ENCODE measurements around the gene GREM1. TPM values are rescaled to one million over a fixed set of nuclear protein-coding genes. Genes with fewer than 3 reads are reported as not detected.
A peak's percentile ranks its signal among the peaks of the same experiment; 100 is the strongest.

Gene GREM1
- total and polyA plus RNA-seq, 2 donors (not counting 1 experiment from before 2014, with no cell fraction given): 364 to 1,863 TPM

DNA sequence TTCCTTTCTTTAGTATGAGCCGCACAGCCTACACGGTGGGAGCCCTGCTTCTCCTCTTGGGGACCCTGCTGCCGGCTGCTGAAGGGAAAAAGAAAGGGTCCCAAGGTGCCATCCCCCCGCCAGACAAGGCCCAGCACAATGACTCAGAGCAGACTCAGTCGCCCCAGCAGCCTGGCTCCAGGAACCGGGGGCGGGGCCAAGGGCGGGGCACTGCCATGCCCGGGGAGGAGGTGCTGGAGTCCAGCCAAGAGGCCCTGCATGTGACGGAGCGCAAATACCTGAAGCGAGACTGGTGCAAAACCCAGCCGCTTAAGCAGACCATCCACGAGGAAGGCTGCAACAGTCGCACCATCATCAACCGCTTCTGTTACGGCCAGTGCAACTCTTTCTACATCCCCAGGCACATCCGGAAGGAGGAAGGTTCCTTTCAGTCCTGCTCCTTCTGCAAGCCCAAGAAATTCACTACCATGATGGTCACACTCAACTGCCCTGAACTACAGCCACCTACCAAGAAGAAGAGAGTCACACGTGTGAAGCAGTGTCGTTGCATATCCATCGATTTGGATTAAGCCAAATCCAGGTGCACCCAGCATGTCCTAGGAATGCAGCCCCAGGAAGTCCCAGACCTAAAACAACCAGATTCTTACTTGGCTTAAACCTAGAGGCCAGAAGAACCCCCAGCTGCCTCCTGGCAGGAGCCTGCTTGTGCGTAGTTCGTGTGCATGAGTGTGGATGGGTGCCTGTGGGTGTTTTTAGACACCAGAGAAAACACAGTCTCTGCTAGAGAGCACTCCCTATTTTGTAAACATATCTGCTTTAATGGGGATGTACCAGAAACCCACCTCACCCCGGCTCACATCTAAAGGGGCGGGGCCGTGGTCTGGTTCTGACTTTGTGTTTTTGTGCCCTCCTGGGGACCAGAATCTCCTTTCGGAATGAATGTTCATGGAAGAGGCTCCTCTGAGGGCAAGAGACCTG is 13.2 kb downstream of the GREM1 start:
- no peaks in the 10 kb centered on the region for H3K9me3 ChIP-seq (ENCODE audit: control insufficient read depth, insufficient read depth, low read depth, low read length)
- no peak overlapping the region for H3K4me2 ChIP-seq (ENCODE audit: extremely low read depth, insufficient read depth, low read length)
- no peak overlapping the region for H3K4me3 ChIP-seq (replicated peaks in 1 of 4; ENCODE audit: control extremely low read depth in 1 of 4, insufficient read depth in 1 of 4, low read depth in 3 of 4, low read length in 4 of 4)
- H3K9ac ChIP-seq (ENCODE audit: insufficient read depth, low read length): no peak overlapping the region
- peak; percentile 28 to 65 for DNase-seq (ENCODE audit: low read depth in 2 of 2)
- TF ChIP-seq, protein P1, sequence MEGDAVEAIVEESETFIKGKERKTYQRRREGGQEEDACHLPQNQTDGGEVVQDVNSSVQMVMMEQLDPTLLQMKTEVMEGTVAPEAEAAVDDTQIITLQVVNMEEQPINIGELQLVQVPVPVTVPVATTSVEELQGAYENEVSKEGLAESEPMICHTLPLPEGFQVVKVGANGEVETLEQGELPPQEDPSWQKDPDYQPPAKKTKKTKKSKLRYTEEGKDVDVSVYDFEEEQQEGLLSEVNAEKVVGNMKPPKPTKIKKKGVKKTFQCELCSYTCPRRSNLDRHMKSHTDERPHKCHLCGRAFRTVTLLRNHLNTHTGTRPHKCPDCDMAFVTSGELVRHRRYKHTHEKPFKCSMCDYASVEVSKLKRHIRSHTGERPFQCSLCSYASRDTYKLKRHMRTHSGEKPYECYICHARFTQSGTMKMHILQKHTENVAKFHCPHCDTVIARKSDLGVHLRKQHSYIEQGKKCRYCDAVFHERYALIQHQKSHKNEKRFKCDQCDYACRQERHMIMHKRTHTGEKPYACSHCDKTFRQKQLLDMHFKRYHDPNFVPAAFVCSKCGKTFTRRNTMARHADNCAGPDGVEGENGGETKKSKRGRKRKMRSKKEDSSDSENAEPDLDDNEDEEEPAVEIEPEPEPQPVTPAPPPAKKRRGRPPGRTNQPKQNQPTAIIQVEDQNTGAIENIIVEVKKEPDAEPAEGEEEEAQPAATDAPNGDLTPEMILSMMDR (conservative IDR thresholded peaks at IDR 0.05 in 1 of 2, IDR thresholded peaks at IDR 0.05 in 1 of 2; ENCODE audit: low read depth in 1 of 2, low read length in 2 of 2): no peak
- TF ChIP-seq EZH2 (IDR thresholded peaks at IDR 0.05; ENCODE audit: low read length, missing control alignments): no peak
- no peaks in the 10 kb centered on the region for H3K27me3 ChIP-seq (ENCODE audit: control insufficient read depth, insufficient read depth, low read length)
- no peak overlapping the region for H3K27ac ChIP-seq (ENCODE audit: insufficient read depth, low read length)
- peaks cover 2% of the 10 kb centered on the region for H3K36me3 ChIP-seq (ENCODE audit: control insufficient read depth, insufficient read depth, low read length)
- no peak overlapping the region for H2AFZ ChIP-seq (ENCODE audit: low read length)
- H3K79me2 ChIP-seq (ENCODE audit: control insufficient read depth, insufficient read depth, low read length): peaks cover 8% of the 10 kb centered on the region
- H4K20me1 ChIP-seq (ENCODE audit: control insufficient read depth, extremely low read depth, insufficient read depth, low read length): peaks cover 2% of the 10 kb centered on the region
- H3K4me1 ChIP-seq (ENCODE audit: control insufficient read depth, extremely low read depth, insufficient read depth, low read length): no peaks in the 10 kb centered on the region

GRCh38 chr15:32732574-32733157 is 14.9 kb downstream of the GREM1 start:
- H3K27ac ChIP-seq (ENCODE audit: insufficient read depth, low read length): no peak overlapping the region
- H4K20me1 ChIP-seq (ENCODE audit: control insufficient read depth, extremely low read depth, insufficient read depth, low read length): peaks cover 2% of the 10 kb centered on the region
- no peaks in the 10 kb centered on the region for H3K27me3 ChIP-seq (ENCODE audit: control insufficient read depth, insufficient read depth, low read length)
- H3K36me3 ChIP-seq (ENCODE audit: control insufficient read depth, insufficient read depth, low read length): peaks cover 2% of the 10 kb centered on the region
- no peak overlapping the region for H3K4me2 ChIP-seq (ENCODE audit: extremely low read depth, insufficient read depth, low read length)
- H3K4me3 ChIP-seq (replicated peaks in 1 of 4; ENCODE audit: control extremely low read depth in 1 of 4, insufficient read depth in 1 of 4, low read depth in 3 of 4, low read length in 4 of 4): no peak overlapping the region
- no peaks in the 10 kb centered on the region for H3K9me3 ChIP-seq (ENCODE audit: control insufficient read depth, insufficient read depth, low read depth, low read length)
- H2AFZ ChIP-seq (ENCODE audit: low read length): no peak overlapping the region
- TF ChIP-seq, protein P1 (conservative IDR thresholded peaks at IDR 0.05 in 1 of 2, IDR thresholded peaks at IDR 0.05 in 1 of 2; ENCODE audit: low read depth in 1 of 2, low read length in 2 of 2): no peak
- no peak for TF ChIP-seq EZH2 (IDR thresholded peaks at IDR 0.05; ENCODE audit: low read length, missing control alignments)
- DNase-seq (ENCODE audit: low read depth in 2 of 2): no peak
- no peaks in the 10 kb centered on the region for H3K4me1 ChIP-seq (ENCODE audit: control insufficient read depth, extremely low read depth, insufficient read depth, low read length)
- H3K79me2 ChIP-seq (ENCODE audit: control insufficient read depth, insufficient read depth, low read length): peaks cover 8% of the 10 kb centered on the region
- no peak overlapping the region for H3K9ac ChIP-seq (ENCODE audit: insufficient read depth, low read length)

DNA sequence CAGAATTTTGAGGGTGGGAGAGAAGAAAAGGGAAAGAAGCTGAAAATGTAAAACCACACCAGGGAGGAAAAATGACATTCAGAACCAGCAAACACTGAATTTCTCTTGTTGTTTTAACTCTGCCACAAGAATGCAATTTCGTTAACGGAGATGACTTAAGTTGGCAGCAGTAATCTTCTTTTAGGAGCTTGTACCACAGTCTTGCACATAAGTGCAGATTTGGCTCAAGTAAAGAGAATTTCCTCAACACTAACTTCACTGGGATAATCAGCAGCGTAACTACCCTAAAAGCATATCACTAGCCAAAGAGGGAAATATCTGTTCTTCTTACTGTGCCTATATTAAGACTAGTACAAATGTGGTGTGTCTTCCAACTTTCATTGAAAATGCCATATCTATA is 15.5 kb downstream of the GREM1 start:
- Histone ChIP-seq H3K36me3 (ENCODE audit: control insufficient read depth, insufficient read depth, low read length) (peaks cover 2% of the 10 kb centered on the region), H4K20me1 (ENCODE audit: control insufficient read depth, extremely low read depth, insufficient read depth, low read length) (peaks cover 2% of the 10 kb centered on the region), H3K4me3 (replicated peaks in 1 of 4; ENCODE audit: control extremely low read depth in 1 of 4, insufficient read depth in 1 of 4, low read depth in 3 of 4, low read length in 4 of 4) (no peak overlapping the region), H3K9ac (ENCODE audit: insufficient read depth, low read length) (no peak overlapping the region), H3K27ac (ENCODE audit: insufficient read depth, low read length) (no peak overlapping the region), H2AFZ (ENCODE audit: low read length) (no peak overlapping the region), H3K4me1 (ENCODE audit: control insufficient read depth, extremely low read depth, insufficient read depth, low read length) (no peaks in the 10 kb centered on the region), H3K4me2 (ENCODE audit: extremely low read depth, insufficient read depth, low read length) (no peak overlapping the region), H3K27me3 (ENCODE audit: control insufficient read depth, insufficient read depth, low read length) (no peaks in the 10 kb centered on the region), H3K79me2 (ENCODE audit: control insufficient read depth, insufficient read depth, low read length) (peaks cover 8% of the 10 kb centered on the region), H3K9me3 (ENCODE audit: control insufficient read depth, insufficient read depth, low read depth, low read length) (no peaks in the 10 kb centered on the region)
- no peak for TF ChIP-seq EZH2 (IDR thresholded peaks at IDR 0.05; ENCODE audit: low read length, missing control alignments)
- TF ChIP-seq, protein P1 (conservative IDR thresholded peaks at IDR 0.05 in 1 of 2, IDR thresholded peaks at IDR 0.05 in 1 of 2; ENCODE audit: low read depth in 1 of 2, low read length in 2 of 2): no peak
- peak; percentile 21 to 76 for DNase-seq (ENCODE audit: low read depth in 2 of 2)
